Measurements from ENCODE around the gene NFX1.
A peak's percentile ranks its signal among the peaks of the same experiment; 100 is the strongest.

The NFX1 gene

DNA sequence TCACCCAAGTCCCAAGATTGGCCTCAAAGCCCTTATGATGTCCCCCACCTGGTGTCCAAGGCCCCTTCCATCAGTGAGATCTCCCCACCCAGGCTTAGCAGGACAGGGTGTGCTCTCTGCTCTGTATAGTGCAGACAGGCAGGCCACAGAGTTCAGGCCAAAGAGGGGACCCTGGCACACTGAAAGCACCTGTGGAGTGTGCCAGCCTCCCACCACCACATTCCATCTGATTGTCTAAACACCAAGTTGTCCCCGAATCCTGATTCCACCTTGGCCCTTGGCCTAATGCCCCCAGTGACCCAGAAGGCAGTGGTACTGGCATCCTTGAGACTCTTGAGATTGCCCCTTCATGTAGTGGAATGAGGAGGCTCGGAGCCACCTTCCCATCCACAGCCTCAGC, 45.0 kb upstream of the NFX1 start:
- Histone ChIP-seq H2BK120ac (ENCODE audit: low read depth, low read length) (no peak overlapping the region), H3K4me2 (ENCODE audit: low read length, poor library complexity, severe bottlenecking) (no peak overlapping the region), H4K8ac (ENCODE audit: low read length) (no peak overlapping the region), H3K4ac (ENCODE audit: low read depth in 1 of 2, low read length in 2 of 2) (no peak overlapping the region), H3K9me3 (ENCODE audit: control insufficient read depth, low read length) (no peaks in the 10 kb centered on the region), H3K4me3 (ENCODE audit: insufficient read depth in 1 of 2, low read depth in 1 of 2, low read length in 2 of 2) (no peak overlapping the region), H3K79me1 (replicated peaks; ENCODE audit: low read length, poor library complexity, severe bottlenecking) (no peaks in the 10 kb centered on the region), H2AK5ac (ENCODE audit: low read length, severe bottlenecking) (no peak overlapping the region), H2AFZ (ENCODE audit: low read depth, low read length) (no peak overlapping the region), H3K36me3 (ENCODE audit: control insufficient read depth in 1 of 2, insufficient read depth in 2 of 2, low read depth in 1 of 2, low read length in 2 of 2) (peaks cover 7 to 8% of the 10 kb centered on the region in 2 experiments), H3K18ac (ENCODE audit: low read depth in 1 of 2, low read length in 2 of 2) (no peak overlapping the region), H2BK15ac (ENCODE audit: low read depth, poor library complexity, severe bottlenecking) (no peak overlapping the region), H4K91ac (ENCODE audit: low read length) (no peak overlapping the region), H3K27ac (ENCODE audit: low read length, poor library complexity, severe bottlenecking) (no peak overlapping the region), H3K9ac (ENCODE audit: low read length) (no peak overlapping the region), H2BK5ac (ENCODE audit: low read depth, low read length, poor library complexity, severe bottlenecking) (no peak overlapping the region), H2BK12ac (ENCODE audit: low read length in 2 of 2) (no peak overlapping the region), H3K4me1 (ENCODE audit: control insufficient read depth, insufficient read depth, low read depth, low read length) (peaks cover 3% of the 10 kb centered on the region), H3K23ac (ENCODE audit: low read length in 2 of 2) (no peak overlapping the region), H3K14ac (ENCODE audit: low read length in 2 of 2) (peak overlapping the region in 1 of 2 experiments; percentile 19), H3K27me3 (ENCODE audit: control insufficient read depth in 1 of 2, insufficient read depth in 1 of 2, low read length in 2 of 2) (peaks cover 0 to 12% of the 10 kb centered on the region in 2 experiments)
- no peak for DNase-seq
- 96% methylated on average over 2 of the region's 2 CpGs for WGBS

DNA sequence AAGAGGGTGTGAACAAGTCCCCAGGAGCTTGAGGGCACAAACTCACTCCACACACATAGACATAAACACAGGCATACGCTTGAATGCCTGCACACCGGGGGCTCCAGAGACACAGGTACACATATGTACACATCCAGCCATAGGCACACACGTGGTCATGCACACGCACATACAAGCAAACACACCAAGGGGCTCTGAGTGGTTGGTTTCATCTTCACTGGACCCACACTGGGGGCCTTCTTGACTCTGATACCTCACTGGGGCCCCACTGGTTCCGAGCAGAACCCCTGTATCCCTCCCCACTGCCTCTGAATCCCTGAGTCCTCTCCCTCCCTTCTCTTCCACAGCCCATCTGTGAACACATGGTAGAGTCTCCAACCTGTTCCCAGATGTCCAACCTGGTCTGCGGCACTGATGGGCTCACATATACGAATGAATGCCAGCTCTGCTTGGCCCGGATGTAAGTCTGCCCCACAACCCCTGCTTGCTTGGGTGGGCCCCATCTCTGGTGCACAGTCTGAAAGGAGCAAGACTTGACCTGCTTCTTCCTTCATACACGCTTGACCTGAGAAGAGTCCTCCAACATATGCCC, 44.0 kb upstream of the NFX1 start:
- H3K9me3 ChIP-seq (ENCODE audit: control insufficient read depth, low read length), result no peaks in the 10 kb centered on the region
- no peak overlapping the region for H3K4me3 ChIP-seq (ENCODE audit: insufficient read depth in 1 of 2, low read depth in 1 of 2, low read length in 2 of 2)
- no peak for DNase-seq
- no peaks in the 10 kb centered on the region for H3K79me1 ChIP-seq (replicated peaks; ENCODE audit: low read length, poor library complexity, severe bottlenecking)
- H2AFZ ChIP-seq (ENCODE audit: low read depth, low read length), result no peak overlapping the region
- H4K8ac ChIP-seq (ENCODE audit: low read length), result no peak overlapping the region
- H3K4ac ChIP-seq (ENCODE audit: low read depth in 1 of 2, low read length in 2 of 2), result no peak overlapping the region
- no peak overlapping the region for H3K4me2 ChIP-seq (ENCODE audit: low read length, poor library complexity, severe bottlenecking)
- no peak overlapping the region for H2BK120ac ChIP-seq (ENCODE audit: low read depth, low read length)
- no peak overlapping the region for H2BK12ac ChIP-seq (ENCODE audit: low read length in 2 of 2)
- no peak overlapping the region for H3K9ac ChIP-seq (ENCODE audit: low read length)
- H3K4me1 ChIP-seq (ENCODE audit: control insufficient read depth, insufficient read depth, low read depth, low read length), result peaks cover 6% of the 10 kb centered on the region
- H4K91ac ChIP-seq (ENCODE audit: low read length), result no peak overlapping the region
- H3K14ac ChIP-seq (ENCODE audit: low read length in 2 of 2), result no peak overlapping the region
- no peak overlapping the region for H2AK5ac ChIP-seq (ENCODE audit: low read length, severe bottlenecking)
- H2BK15ac ChIP-seq (ENCODE audit: low read depth, poor library complexity, severe bottlenecking), result no peak overlapping the region
- H3K23ac ChIP-seq (ENCODE audit: low read length in 2 of 2), result no peak overlapping the region
- peaks cover 7 to 8% of the 10 kb centered on the region in 2 experiments for H3K36me3 ChIP-seq (ENCODE audit: control insufficient read depth in 1 of 2, insufficient read depth in 2 of 2, low read depth in 1 of 2, low read length in 2 of 2)
- no peak overlapping the region for H2BK5ac ChIP-seq (ENCODE audit: low read depth, low read length, poor library complexity, severe bottlenecking)
- no peak overlapping the region for H3K18ac ChIP-seq (ENCODE audit: low read depth in 1 of 2, low read length in 2 of 2)
- H3K27ac ChIP-seq (ENCODE audit: low read length, poor library complexity, severe bottlenecking), result no peak overlapping the region
- WGBS, result 93% methylated on average over 8 of the region's 9 CpGs
- H3K27me3 ChIP-seq (ENCODE audit: control insufficient read depth in 1 of 2, insufficient read depth in 1 of 2, low read length in 2 of 2), result peaks cover 0 to 2% of the 10 kb centered on the region in 2 experiments

GRCh38 chr9:33248606-33249005, 41.7 kb upstream of the NFX1 start:
- Histone ChIP-seq H4K91ac (ENCODE audit: low read length) (no peak overlapping the region), H3K79me1 (replicated peaks; ENCODE audit: low read length, poor library complexity, severe bottlenecking) (no peaks in the 10 kb centered on the region), H3K9me3 (ENCODE audit: control insufficient read depth, low read length) (no peaks in the 10 kb centered on the region), H2BK5ac (ENCODE audit: low read depth, low read length, poor library complexity, severe bottlenecking) (no peak overlapping the region), H3K23ac (ENCODE audit: low read length in 2 of 2) (no peak overlapping the region), H3K14ac (ENCODE audit: low read length in 2 of 2) (no peak overlapping the region), H2BK120ac (ENCODE audit: low read depth, low read length) (no peak overlapping the region), H3K18ac (ENCODE audit: low read depth in 1 of 2, low read length in 2 of 2) (no peak overlapping the region), H2AFZ (ENCODE audit: low read depth, low read length) (no peak overlapping the region), H3K36me3 (ENCODE audit: control insufficient read depth in 1 of 2, insufficient read depth in 2 of 2, low read depth in 1 of 2, low read length in 2 of 2) (peaks cover 15 to 23% of the 10 kb centered on the region in 2 experiments), H3K4me1 (ENCODE audit: control insufficient read depth, insufficient read depth, low read depth, low read length) (peaks cover 6% of the 10 kb centered on the region), H3K4me3 (ENCODE audit: insufficient read depth in 1 of 2, low read depth in 1 of 2, low read length in 2 of 2) (no peak overlapping the region), H3K9ac (ENCODE audit: low read length) (no peak overlapping the region), H2AK5ac (ENCODE audit: low read length, severe bottlenecking) (no peak overlapping the region), H2BK12ac (ENCODE audit: low read length in 2 of 2) (no peak overlapping the region), H4K8ac (ENCODE audit: low read length) (no peak overlapping the region), H3K27ac (ENCODE audit: low read length, poor library complexity, severe bottlenecking) (no peak overlapping the region), H3K4ac (ENCODE audit: low read depth in 1 of 2, low read length in 2 of 2) (no peak overlapping the region), H3K27me3 (ENCODE audit: control insufficient read depth in 1 of 2, insufficient read depth in 1 of 2, low read length in 2 of 2) (no peaks in the 10 kb centered on the region), H3K4me2 (ENCODE audit: low read length, poor library complexity, severe bottlenecking) (no peak overlapping the region), H2BK15ac (ENCODE audit: low read depth, poor library complexity, severe bottlenecking) (no peak overlapping the region)
- no peak for DNase-seq
- 90% methylated on average over 3 of the region's 3 CpGs for WGBS

DNA sequence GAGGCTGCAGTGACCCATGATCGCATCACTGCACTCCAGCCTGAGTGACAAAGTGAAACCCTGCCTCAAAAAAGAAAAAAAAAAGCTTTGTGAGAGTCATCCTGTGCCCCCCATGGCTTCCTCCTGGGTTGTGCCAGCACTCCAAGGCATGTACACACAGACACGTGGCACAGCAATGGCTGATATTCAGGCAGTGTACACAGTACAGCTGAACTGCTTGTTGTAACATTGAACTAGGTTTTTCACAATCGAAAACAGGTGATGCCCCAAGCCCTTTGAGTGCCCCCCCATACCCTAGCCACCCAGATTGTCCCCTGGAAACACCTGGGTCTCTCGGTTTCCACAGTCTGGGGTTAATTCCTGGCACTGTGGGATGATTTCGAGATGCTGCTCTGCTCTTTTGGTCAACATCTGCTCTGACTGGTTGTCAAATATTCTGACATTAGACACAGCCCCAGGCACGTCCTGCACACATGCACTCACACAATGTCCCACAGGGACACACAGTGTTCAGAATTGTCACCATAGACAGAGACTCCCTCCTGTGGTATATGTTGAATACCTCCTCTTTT, 41.1 kb upstream of the NFX1 start:
- Histone ChIP-seq H3K27me3 (ENCODE audit: control insufficient read depth in 1 of 2, insufficient read depth in 1 of 2, low read length in 2 of 2) (no peaks in the 10 kb centered on the region), H2BK15ac (ENCODE audit: low read depth, poor library complexity, severe bottlenecking) (no peak overlapping the region), H3K9me3 (ENCODE audit: control insufficient read depth, low read length) (no peaks in the 10 kb centered on the region), H3K18ac (ENCODE audit: low read depth in 1 of 2, low read length in 2 of 2) (no peak overlapping the region), H3K4ac (ENCODE audit: low read depth in 1 of 2, low read length in 2 of 2) (no peak overlapping the region), H3K79me1 (replicated peaks; ENCODE audit: low read length, poor library complexity, severe bottlenecking) (no peaks in the 10 kb centered on the region), H4K8ac (ENCODE audit: low read length) (no peak overlapping the region), H2BK120ac (ENCODE audit: low read depth, low read length) (no peak overlapping the region), H2BK12ac (ENCODE audit: low read length in 2 of 2) (no peak overlapping the region), H3K27ac (ENCODE audit: low read length, poor library complexity, severe bottlenecking) (no peak overlapping the region), H3K23ac (ENCODE audit: low read length in 2 of 2) (no peak overlapping the region), H3K4me1 (ENCODE audit: control insufficient read depth, insufficient read depth, low read depth, low read length) (peaks cover 6% of the 10 kb centered on the region), H2AFZ (ENCODE audit: low read depth, low read length) (no peak overlapping the region), H2AK5ac (ENCODE audit: low read length, severe bottlenecking) (no peak overlapping the region), H4K91ac (ENCODE audit: low read length) (no peak overlapping the region), H3K4me3 (ENCODE audit: insufficient read depth in 1 of 2, low read depth in 1 of 2, low read length in 2 of 2) (no peak overlapping the region), H3K36me3 (ENCODE audit: control insufficient read depth in 1 of 2, insufficient read depth in 2 of 2, low read depth in 1 of 2, low read length in 2 of 2) (peaks cover 15 to 29% of the 10 kb centered on the region in 2 experiments), H2BK5ac (ENCODE audit: low read depth, low read length, poor library complexity, severe bottlenecking) (no peak overlapping the region), H3K9ac (ENCODE audit: low read length) (no peak overlapping the region), H3K14ac (ENCODE audit: low read length in 2 of 2) (no peak overlapping the region), H3K4me2 (ENCODE audit: low read length, poor library complexity, severe bottlenecking) (no peak overlapping the region)
- no peak for DNase-seq
- WGBS, result 96% methylated on average over 6 of the region's 6 CpGs
